Measurements from ENCODE around the gene ADAMTSL3. TPM values are rescaled to one million over a fixed set of nuclear protein-coding genes. Genes with fewer than 3 reads are reported as not detected.

The ADAMTSL3 gene
- total and polyA plus RNA-seq, 2 of the 4 experiments (the other 2 are of a cell fraction): under 0.01 to 0.02 TPM

DNA sequence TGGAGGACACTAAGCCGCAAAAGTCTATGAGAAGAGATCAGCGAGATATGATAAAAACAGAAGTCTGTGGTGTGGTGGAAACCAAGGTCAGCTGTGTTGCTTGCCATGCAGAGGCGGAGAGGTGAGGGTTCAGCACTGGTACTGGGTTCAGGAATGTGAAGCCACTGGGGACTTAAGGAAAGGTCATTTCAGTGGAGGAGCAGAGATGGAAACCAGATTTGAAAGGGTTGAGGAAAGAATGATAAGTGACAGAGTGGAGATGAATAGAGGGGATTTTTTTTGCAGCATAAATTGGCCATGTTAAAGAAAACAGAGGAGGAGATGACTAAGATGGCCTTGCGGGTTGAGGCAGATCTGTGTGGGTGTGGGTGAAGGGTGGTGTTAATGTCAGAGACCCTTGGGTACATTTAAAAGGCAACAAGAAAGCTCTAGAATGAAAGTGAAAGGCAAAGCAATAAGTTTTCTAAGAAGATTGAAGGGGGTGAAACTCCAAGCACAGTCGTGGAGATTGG lies 265.5 kb downstream of the ADAMTSL3 start:
- H3K14ac ChIP-seq (replicated peaks; ENCODE audit: low read depth, low read length): no peak overlapping the region
- H3K9ac ChIP-seq (ENCODE audit: low read depth, low read length): no peak overlapping the region
- H2BK5ac ChIP-seq (ENCODE audit: low read depth, low read length, poor library complexity, severe bottlenecking): no peak overlapping the region
- no peak overlapping the region for H2BK20ac ChIP-seq (ENCODE audit: low read depth, low read length)
- no peak overlapping the region for H3K27ac ChIP-seq (ENCODE audit: insufficient read depth, low read length)
- 60% methylated on average over 2 of the region's 5 CpGs; no CpG with 5 or more reads in 1 of the 2 experiments for WGBS, 2 experiments (ENCODE audit: extremely low coverage in 2 of 2, insufficient read length in 1 of 2)
- no peak for ATAC-seq (ENCODE audit: low read depth)
- H4K20me1 ChIP-seq (ENCODE audit: insufficient read depth, low read length): no peaks in the 10 kb centered on the region
- POLR2A ChIA-PET (ENCODE audit: unreplicated experiment): no interaction called here
- no peak overlapping the region for H2AK9ac ChIP-seq (replicated peaks; ENCODE audit: low read depth, low read length, poor library complexity)
- no TSS peak for BruUV-seq (replicated peaks)
- H3K36me3 ChIP-seq (ENCODE audit: control insufficient read depth, insufficient read depth, low read length): no peaks in the 10 kb centered on the region
- no peak for DNase-seq
- no peak for TF ChIP-seq NFE2L2 (IDR thresholded peaks at IDR 0.05; ENCODE audit: low read depth, low read length)
- TF ChIP-seq, protein P1, sequence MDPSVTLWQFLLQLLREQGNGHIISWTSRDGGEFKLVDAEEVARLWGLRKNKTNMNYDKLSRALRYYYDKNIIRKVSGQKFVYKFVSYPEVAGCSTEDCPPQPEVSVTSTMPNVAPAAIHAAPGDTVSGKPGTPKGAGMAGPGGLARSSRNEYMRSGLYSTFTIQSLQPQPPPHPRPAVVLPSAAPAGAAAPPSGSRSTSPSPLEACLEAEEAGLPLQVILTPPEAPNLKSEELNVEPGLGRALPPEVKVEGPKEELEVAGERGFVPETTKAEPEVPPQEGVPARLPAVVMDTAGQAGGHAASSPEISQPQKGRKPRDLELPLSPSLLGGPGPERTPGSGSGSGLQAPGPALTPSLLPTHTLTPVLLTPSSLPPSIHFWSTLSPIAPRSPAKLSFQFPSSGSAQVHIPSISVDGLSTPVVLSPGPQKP (IDR thresholded peaks at IDR 0.05; ENCODE audit: borderline replicate concordance, low read depth, low read length): no peak
- TF ChIP-seq BHLHE40 (IDR thresholded peaks at IDR 0.05; ENCODE audit: low read depth, low read length): no peak
- no peak for TF ChIP-seq CEBPB (IDR thresholded peaks at IDR 0.05; ENCODE audit: low read depth, low read length)
- TF ChIP-seq SMC3 (IDR thresholded peaks at IDR 0.05; ENCODE audit: low read depth, low read length): no peak
- no peak for TF ChIP-seq FOS (IDR thresholded peaks at IDR 0.05; ENCODE audit: low read depth, low read length)
- TF ChIP-seq POLR2A (IDR thresholded peaks at IDR 0.05; ENCODE audit: low read depth, low read length): no peak
- no peak for TF ChIP-seq MAFK (IDR thresholded peaks at IDR 0.05; ENCODE audit: low read depth, low read length)
- TF ChIP-seq, protein P2, sequence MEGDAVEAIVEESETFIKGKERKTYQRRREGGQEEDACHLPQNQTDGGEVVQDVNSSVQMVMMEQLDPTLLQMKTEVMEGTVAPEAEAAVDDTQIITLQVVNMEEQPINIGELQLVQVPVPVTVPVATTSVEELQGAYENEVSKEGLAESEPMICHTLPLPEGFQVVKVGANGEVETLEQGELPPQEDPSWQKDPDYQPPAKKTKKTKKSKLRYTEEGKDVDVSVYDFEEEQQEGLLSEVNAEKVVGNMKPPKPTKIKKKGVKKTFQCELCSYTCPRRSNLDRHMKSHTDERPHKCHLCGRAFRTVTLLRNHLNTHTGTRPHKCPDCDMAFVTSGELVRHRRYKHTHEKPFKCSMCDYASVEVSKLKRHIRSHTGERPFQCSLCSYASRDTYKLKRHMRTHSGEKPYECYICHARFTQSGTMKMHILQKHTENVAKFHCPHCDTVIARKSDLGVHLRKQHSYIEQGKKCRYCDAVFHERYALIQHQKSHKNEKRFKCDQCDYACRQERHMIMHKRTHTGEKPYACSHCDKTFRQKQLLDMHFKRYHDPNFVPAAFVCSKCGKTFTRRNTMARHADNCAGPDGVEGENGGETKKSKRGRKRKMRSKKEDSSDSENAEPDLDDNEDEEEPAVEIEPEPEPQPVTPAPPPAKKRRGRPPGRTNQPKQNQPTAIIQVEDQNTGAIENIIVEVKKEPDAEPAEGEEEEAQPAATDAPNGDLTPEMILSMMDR (conservative IDR thresholded peaks at IDR 0.05; ENCODE audit: low read depth, low read length): no peak
- TF ChIP-seq RFX5 (IDR thresholded peaks at IDR 0.05; ENCODE audit: low read depth, low read length): no peak
- TF ChIP-seq RCOR1 (IDR thresholded peaks at IDR 0.05; ENCODE audit: insufficient replicate concordance, low read length): no peak
- no peak for TF ChIP-seq MAZ (IDR thresholded peaks at IDR 0.05; ENCODE audit: borderline replicate concordance, low read depth, low read length)
- TF ChIP-seq, protein P3, sequence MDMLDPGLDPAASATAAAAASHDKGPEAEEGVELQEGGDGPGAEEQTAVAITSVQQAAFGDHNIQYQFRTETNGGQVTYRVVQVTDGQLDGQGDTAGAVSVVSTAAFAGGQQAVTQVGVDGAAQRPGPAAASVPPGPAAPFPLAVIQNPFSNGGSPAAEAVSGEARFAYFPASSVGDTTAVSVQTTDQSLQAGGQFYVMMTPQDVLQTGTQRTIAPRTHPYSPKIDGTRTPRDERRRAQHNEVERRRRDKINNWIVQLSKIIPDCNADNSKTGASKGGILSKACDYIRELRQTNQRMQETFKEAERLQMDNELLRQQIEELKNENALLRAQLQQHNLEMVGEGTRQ (IDR thresholded peaks at IDR 0.05; ENCODE audit: low read depth, low read length): no peak
- TF ChIP-seq MXI1 (IDR thresholded peaks at IDR 0.05; ENCODE audit: borderline replicate concordance, low read depth, low read length): no peak
- no peak for TF ChIP-seq CHD1 (IDR thresholded peaks at IDR 0.05; ENCODE audit: low read depth, low read length)
- no peak for TF ChIP-seq RAD21 (IDR thresholded peaks at IDR 0.05; ENCODE audit: low read length)
- no peaks in the 10 kb centered on the region for H3K79me1 ChIP-seq (ENCODE audit: low read depth in 1 of 2, low read length in 2 of 2)
- H3K23ac ChIP-seq (ENCODE audit: low read depth, low read length): no peak overlapping the region
- H2BK15ac ChIP-seq (ENCODE audit: low read depth, low read length): no peak overlapping the region
- H3K4me3 ChIP-seq (ENCODE audit: insufficient read depth, low read depth, low read length): no peak overlapping the region
- CTCF ChIA-PET: no interaction called here
- no peak overlapping the region for H2AK5ac ChIP-seq (ENCODE audit: low read depth, low read length)
- no peak overlapping the region for H3K4ac ChIP-seq (ENCODE audit: low read depth, low read length)
- H4K8ac ChIP-seq (ENCODE audit: low read depth in 2 of 2, low read length in 2 of 2): no peak overlapping the region
- no peak overlapping the region for H3K18ac ChIP-seq (ENCODE audit: low read depth, low read length)
- no peaks in the 10 kb centered on the region for H3K4me1 ChIP-seq (ENCODE audit: control insufficient read depth, insufficient read depth, low read length)
- H3K4me2 ChIP-seq (ENCODE audit: low read depth, low read length): no peak overlapping the region
- dilution Hi-C loops (cut with HindIII; ENCODE audit: low sequenced_read_pairs, unreplicated experiment): no loop called here
- H3K9me3 ChIP-seq (ENCODE audit: control insufficient read depth, insufficient read depth, low read length): no peaks in the 10 kb centered on the region; the same call in 1 of the 2 replicates
- no peak overlapping the region for H2BK120ac ChIP-seq (ENCODE audit: low read depth, low read length)
- no peak overlapping the region for H4K91ac ChIP-seq (ENCODE audit: insufficient read depth, low read depth, low read length)
- no peaks in the 10 kb centered on the region for H3K9me1 ChIP-seq (ENCODE audit: insufficient read depth, low read length)
- no peak overlapping the region for H4K5ac ChIP-seq (ENCODE audit: low read depth, low read length)
- H3K56ac ChIP-seq (ENCODE audit: extremely low read depth, insufficient read depth, low read length): no peak overlapping the region
- no peaks in the 10 kb centered on the region for H3K27me3 ChIP-seq (ENCODE audit: control insufficient read depth, insufficient read depth, low read length)
- intact Hi-C loops (cut with micrococcal nuclease): no loop called here
- H2AFZ ChIP-seq (replicated peaks; ENCODE audit: low read length, poor library complexity): no peak overlapping the region
- in situ Hi-C loops (cut with MboI; ENCODE audit: low sequenced_read_pairs): no loop called here
